GM18868 (cell line): ENCODE data around the gene CCL20.
"Not testable (repeated sequence)": the region's sequence is repeated elsewhere in the genome, so short reads cannot be mapped to it uniquely, and the experiment has no call there.

Source experiments
- ATAC-seq: cut with Tn5 transposase; IDR thresholded peaks from one replicate; pipeline ENCODE4 v1.9.1; 2021; ENCODE audit warnings: mild to moderate bottlenecking, moderate library complexity; ENCODE audit not compliant: unreplicated experiment

Gene CCL20

GRCh38 chr2:227828477-227828912 is 14.9 kb downstream of the CCL20 start:
- ATAC-seq: no peak

- ATAC-seq: peak; percentile 75
Measured at GRCh38 chr2:227829337-227829736, 15.7 kb downstream of the CCL20 start.

- no peak for ATAC-seq
Measured at GRCh38 chr2:227834423-227834822, 20.8 kb downstream of the CCL20 start.

- ATAC-seq: no peak
Measured at GRCh38 chr2:227834916-227835650, 21.4 kb downstream of the CCL20 start.

- not testable (repeated sequence) for ATAC-seq
Measured at GRCh38 chr2:227839339-227840129, 25.9 kb downstream of the CCL20 start.

- ATAC-seq: peak; percentile 51
Measured at GRCh38 chr2:227846831-227847230, 33.2 kb downstream of the CCL20 start.

GRCh38 chr2:227848146-227848545 is 34.5 kb downstream of the CCL20 start:
- ATAC-seq: peak; percentile 23

GRCh38 chr2:227848586-227848985 is 34.9 kb downstream of the CCL20 start:
- peak; percentile 92 for ATAC-seq

- no peak for ATAC-seq
Measured at GRCh38 chr2:227849906-227850305, 36.3 kb downstream of the CCL20 start.

GRCh38 chr2:227853204-227853629 is 39.6 kb downstream of the CCL20 start:
- no peak for ATAC-seq

- ATAC-seq: no peak
Measured at GRCh38 chr2:227853765-227854271, 40.2 kb downstream of the CCL20 start.

- ATAC-seq: peak; percentile 41
Measured at GRCh38 chr2:227855440-227855839, 41.8 kb downstream of the CCL20 start.

- ATAC-seq: no peak
Measured at GRCh38 chr2:227856697-227857096, 43.1 kb downstream of the CCL20 start.

- ATAC-seq: no peak
Measured at GRCh38 chr2:227860221-227860641, 46.6 kb downstream of the CCL20 start.

- no peak for ATAC-seq
Measured at GRCh38 chr2:227861011-227861410, 47.4 kb downstream of the CCL20 start.

GRCh38 chr2:227862227-227862740 is 48.6 kb downstream of the CCL20 start:
- no peak for ATAC-seq

- no peak for ATAC-seq
Measured at GRCh38 chr2:227862741-227863588, 49.3 kb downstream of the CCL20 start.

- ATAC-seq: no peak
Measured at GRCh38 chr2:227864161-227864756, 50.6 kb downstream of the CCL20 start.

GRCh38 chr2:227865291-227865690 is 51.6 kb downstream of the CCL20 start:
- ATAC-seq: no peak
